HepG2 (cell line): ENCODE measurements around the gene EEF1A1. TPM values are rescaled to one million over a fixed set of nuclear protein-coding genes. Genes with fewer than 3 reads are reported as not detected.
A peak's percentile ranks its signal among the peaks of the same experiment; 100 is the strongest.

Experiments
- ARID5B ChIP-seq: IDR thresholded peaks from 2 replicates; pipeline ENCODE4 v1.4.0; 2020; ENCODE audit warnings: mild to moderate bottlenecking, missing genetic modification reagents
- ATF2 ChIP-seq: sonication (generic); formaldehyde crosslinking; IDR thresholded peaks from 2 replicates; pipeline ENCODE4 v1.4.0; 2020; ENCODE audit warnings: missing genetic modification reagents
- FIP1L1 ChIP-seq: fragments of 200-400 bp; formaldehyde crosslinking; IDR thresholded peaks from 2 replicates; pipeline ENCODE4 v1.6.1; 2018; ENCODE audit warnings: low read depth, mild to moderate bottlenecking, low read length, moderate library complexity, borderline replicate concordance; ENCODE audit not compliant: insufficient read depth
- FOXJ3 ChIP-seq: sonication (generic); formaldehyde crosslinking; IDR thresholded peaks from 2 replicates; pipeline ENCODE4 v1.4.0; 2020; ENCODE audit warnings: missing genetic modification reagents, mild to moderate bottlenecking, borderline replicate concordance
- HNF4A ChIP-seq: sonication (generic); formaldehyde crosslinking; IDR thresholded peaks from 2 replicates; pipeline ENCODE4 v1.4.0; 2020; ENCODE audit warnings: missing genetic modification reagents
- KDM1A ChIP-seq: IDR thresholded peaks from 2 replicates; pipeline ENCODE4 v1.6.1; 2016; ENCODE audit warnings: missing compliant biosample characterization
- MAZ ChIP-seq, 2 experiments: sonication (generic) in 1 of 2; formaldehyde crosslinking in 1 of 2; IDR thresholded peaks; 2 replicates each; pipeline versions ENCODE4 v1.5.0 to v1.6.1; 2012 to 2020; ENCODE audit warnings: low read depth in 2 of 2, mild to moderate bottlenecking in 2 of 2, borderline replicate concordance in 1 of 2, improper control_type of control experiment in 1 of 2, low read length in 1 of 2, missing genetic modification reagents in 1 of 2, moderate library complexity in 1 of 2
- MIXL1 ChIP-seq: IDR thresholded peaks from 2 replicates; pipeline ENCODE4 v1.6.1; 2016
- NCOA2 ChIP-seq: sonication (generic); formaldehyde crosslinking; IDR thresholded peaks from 2 replicates; pipeline ENCODE4 v1.8.0; 2022; ENCODE audit warnings: inconsistent platforms
- NR2F6 ChIP-seq, 2 experiments: IDR thresholded peaks; 2 replicates each; pipeline ENCODE4 v1.6.1; 2016; ENCODE audit warnings: antibody characterized with exemption in 1 of 2, mild to moderate bottlenecking in 1 of 2
- PAXIP1 ChIP-seq: sonication (generic); formaldehyde crosslinking; conservative IDR thresholded peaks from 2 replicates; pipeline ENCODE4 v1.4.0; 2020; ENCODE audit warnings: mild to moderate bottlenecking, missing genetic modification reagents, moderate library complexity
- PLRG1 ChIP-seq: fragments of 450-650 bp; conservative IDR thresholded peaks from 2 replicates; pipeline ENCODE4 v1.6.1; 2016
- PPARG ChIP-seq: conservative IDR thresholded peaks from 2 replicates; pipeline ENCODE4 v1.6.1; 2016; ENCODE audit warnings: missing biosample characterization, missing genetic modification reagents
- RARA ChIP-seq: IDR thresholded peaks from 2 replicates; pipeline ENCODE4 v1.6.1; 2016; ENCODE audit warnings: missing genetic modification reagents, missing compliant biosample characterization
- ZNF362 ChIP-seq: sonication (generic); formaldehyde crosslinking; IDR thresholded peaks from 2 replicates; pipeline ENCODE4 v1.4.0; 2020; ENCODE audit warnings: missing genetic modification reagents, mild to moderate bottlenecking, borderline replicate concordance
- ZNF7 ChIP-seq: IDR thresholded peaks from 2 replicates; pipeline ENCODE4 v1.6.1; 2016; ENCODE audit warnings: missing biosample characterization, missing genetic modification reagents
- ZNF782 ChIP-seq: sonication (generic); formaldehyde crosslinking; IDR thresholded peaks from 2 replicates; pipeline ENCODE4 v1.4.0; 2020; ENCODE audit warnings: missing genetic modification reagents, mild to moderate bottlenecking, borderline replicate concordance
- ZSCAN5A ChIP-seq: sonication (generic); formaldehyde crosslinking; IDR thresholded peaks from 2 replicates; pipeline ENCODE4 v1.8.0; 2022; ENCODE audit warnings: mild to moderate bottlenecking, missing genetic modification reagents, borderline replicate concordance
- polyA plus RNA-seq, 8 experiments: library from polyadenylated mRNA; depleted of rRNA in 3 of 8; stranded (reverse) in 7 of 8; unstranded in 1 of 8; fragments of >200 nt; fragmentation: Illumina TruSeq in 4 of 8; extraction: Trizol in 4 of 8; gene quantifications; 2 replicates each; pipeline versions ENCODE4 v1.2.1 to v1.2.3, GENCODE V29; 2011 to 2016; ENCODE audit warnings: low read depth in 4 of 8, missing spikeins in 1 of 8, mixed read lengths in 1 of 8; ENCODE audit not compliant: insufficient read depth in 1 of 8
- total RNA-seq, 5 experiments: library from RNA; depleted of rRNA; stranded (reverse); fragments of >200 nt; fragmentation: Illumina TruSeq; extraction: Trizol; gene quantifications; 2 replicates each; pipeline ENCODE4 v1.2.3, GENCODE V29; 2016; ENCODE audit warnings: low read depth in 1 of 5

The EEF1A1 gene
- total and polyA plus RNA-seq, 2 of the 13 experiments (the other 11 are each of a cell fraction or from before 2014, with no cell fraction given): 13,726 to 17,172 TPM

- TF ChIP-seq ZSCAN5A (CRISPR knock-in tag) (no peak), ZNF362 (CRISPR knock-in tag) (no peak), NCOA2 (CRISPR knock-in tag) (peak; percentile 78), HNF4A (CRISPR knock-in tag) (no peak), MAZ (IDR thresholded peaks at IDR 0.05; ENCODE audit: borderline replicate concordance, low read depth, low read length) (no peak), MAZ (CRISPR knock-in tag; IDR thresholded peaks at IDR 0.05; ENCODE audit: low read depth) (no peak), ZNF7 (no peak), PAXIP1 (CRISPR knock-in tag) (peak; percentile 42; the same call in 1 of the 2 replicates), RARA (CRISPR knock-in tag) (peak; percentile 86), FOXJ3 (peak; percentile 72; the same call in 1 of the 2 replicates), ATF2 (CRISPR knock-in tag) (0 out of 2 replicates have a peak, but pooled peaks have one; percentile 14), KDM1A (CRISPR knock-in tag) (no peak), ZNF782 (CRISPR knock-in tag) (no peak), PLRG1 (no peak), PPARG (CRISPR knock-in tag) (peak; percentile 75), FIP1L1 (no peak), MIXL1 (peak; percentile 11; the same call in 1 of the 2 replicates), ARID5B (CRISPR knock-in tag) (peak; percentile 77), NR2F6 (IDR thresholded peaks at IDR 0.05) (peak; percentile 84), NR2F6 (CRISPR knock-in tag; IDR thresholded peaks at IDR 0.05) (peak; percentile 77)
These were observed 39.4 kb upstream of the EEF1A1 start (continued) for GRCh38 chr6:73560182-73560732.
